ENCODE measurements around the gene CERS1.
"Not testable (repeated sequence)": the region's sequence is repeated elsewhere in the genome, so short reads cannot be mapped to it uniquely, and the experiment has no call there.

CERS1 gene

GRCh38 chr19:18919086-18919899, 23.3 kb upstream of the CERS1 start, which contains the start of the genes COPE and DDX49:
Gene COPE (minus strand): TSS chr19:18919387. CDS start chr19:18919348, 39 bp downstream.
Gene DDX49 (plus strand): TSS chr19:18919715. CDS start chr19:18919742, 27 bp downstream.
- peak; percentile 100 for DNase-seq (ENCODE audit: low read depth)
- peak within 1 kb of the TSS; percentile 100 for H3K4me3 ChIP-seq (ENCODE audit: control insufficient read depth, low read depth, low read length)
- TF ChIP-seq, protein P1, sequence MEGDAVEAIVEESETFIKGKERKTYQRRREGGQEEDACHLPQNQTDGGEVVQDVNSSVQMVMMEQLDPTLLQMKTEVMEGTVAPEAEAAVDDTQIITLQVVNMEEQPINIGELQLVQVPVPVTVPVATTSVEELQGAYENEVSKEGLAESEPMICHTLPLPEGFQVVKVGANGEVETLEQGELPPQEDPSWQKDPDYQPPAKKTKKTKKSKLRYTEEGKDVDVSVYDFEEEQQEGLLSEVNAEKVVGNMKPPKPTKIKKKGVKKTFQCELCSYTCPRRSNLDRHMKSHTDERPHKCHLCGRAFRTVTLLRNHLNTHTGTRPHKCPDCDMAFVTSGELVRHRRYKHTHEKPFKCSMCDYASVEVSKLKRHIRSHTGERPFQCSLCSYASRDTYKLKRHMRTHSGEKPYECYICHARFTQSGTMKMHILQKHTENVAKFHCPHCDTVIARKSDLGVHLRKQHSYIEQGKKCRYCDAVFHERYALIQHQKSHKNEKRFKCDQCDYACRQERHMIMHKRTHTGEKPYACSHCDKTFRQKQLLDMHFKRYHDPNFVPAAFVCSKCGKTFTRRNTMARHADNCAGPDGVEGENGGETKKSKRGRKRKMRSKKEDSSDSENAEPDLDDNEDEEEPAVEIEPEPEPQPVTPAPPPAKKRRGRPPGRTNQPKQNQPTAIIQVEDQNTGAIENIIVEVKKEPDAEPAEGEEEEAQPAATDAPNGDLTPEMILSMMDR (conservative IDR thresholded peaks at IDR 0.05; ENCODE audit: control insufficient read depth, insufficient read depth, low read depth, low read length) = no peak

DNA sequence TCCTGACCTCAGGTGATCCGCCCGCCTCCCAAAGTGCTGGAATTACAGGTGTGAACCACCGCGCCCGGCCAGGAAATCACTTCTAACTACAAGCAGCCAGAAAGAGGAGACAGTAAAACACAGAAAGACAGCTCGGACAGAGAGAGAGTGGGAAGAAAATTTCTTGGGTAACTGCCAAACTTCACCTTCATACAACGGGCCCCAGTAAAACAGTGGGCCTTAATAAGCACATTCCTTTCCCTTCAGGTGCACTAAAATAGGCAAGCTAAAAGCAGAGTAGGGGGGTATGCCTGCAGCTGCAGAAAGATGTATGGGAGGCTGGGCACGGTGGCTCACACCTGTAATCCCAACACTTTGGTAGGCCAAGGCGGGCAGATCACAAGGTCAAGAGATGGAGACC, 21.6 kb upstream of the CERS1 start:
- DNase-seq (ENCODE audit: low read depth) = not testable (repeated sequence)
- peak overlapping the region; percentile 100 for H3K4me3 ChIP-seq (ENCODE audit: control insufficient read depth, low read depth, low read length)

DNA sequence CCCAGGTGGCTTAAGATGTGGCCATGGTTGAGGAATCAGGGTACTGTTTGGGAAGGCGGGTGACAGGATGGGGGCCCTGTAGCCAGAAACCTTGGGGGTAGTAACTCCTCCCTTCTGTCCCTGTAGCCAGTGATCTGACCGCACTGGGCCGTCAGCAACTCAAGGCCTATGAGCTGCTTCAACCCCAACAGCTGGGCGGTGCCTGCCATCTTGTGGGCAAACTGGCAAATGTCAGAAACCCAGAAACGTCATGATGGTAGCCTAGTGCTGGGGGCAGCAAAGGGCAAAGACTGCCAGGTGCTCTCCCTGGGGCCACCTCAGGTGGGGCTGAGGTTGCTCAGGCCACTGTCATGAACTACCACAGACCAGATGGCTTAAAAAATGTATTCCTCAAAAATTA, 19.7 kb upstream of the CERS1 start:
- TF ChIP-seq, protein P1 (conservative IDR thresholded peaks at IDR 0.05; ENCODE audit: control insufficient read depth, insufficient read depth, low read depth, low read length) = peak; percentile 35
- H3K4me3 ChIP-seq (ENCODE audit: control insufficient read depth, low read depth, low read length) = no peak overlapping the region
- DNase-seq (ENCODE audit: low read depth) = peak; percentile 54

GRCh38 chr19:18913466-18913865, 17.5 kb upstream of the CERS1 start:
- no peak overlapping the region for H3K4me3 ChIP-seq (ENCODE audit: control insufficient read depth, low read depth, low read length)
- DNase-seq (ENCODE audit: low read depth) = no peak
- TF ChIP-seq, protein P1 (conservative IDR thresholded peaks at IDR 0.05; ENCODE audit: control insufficient read depth, insufficient read depth, low read depth, low read length) = no peak

DNA sequence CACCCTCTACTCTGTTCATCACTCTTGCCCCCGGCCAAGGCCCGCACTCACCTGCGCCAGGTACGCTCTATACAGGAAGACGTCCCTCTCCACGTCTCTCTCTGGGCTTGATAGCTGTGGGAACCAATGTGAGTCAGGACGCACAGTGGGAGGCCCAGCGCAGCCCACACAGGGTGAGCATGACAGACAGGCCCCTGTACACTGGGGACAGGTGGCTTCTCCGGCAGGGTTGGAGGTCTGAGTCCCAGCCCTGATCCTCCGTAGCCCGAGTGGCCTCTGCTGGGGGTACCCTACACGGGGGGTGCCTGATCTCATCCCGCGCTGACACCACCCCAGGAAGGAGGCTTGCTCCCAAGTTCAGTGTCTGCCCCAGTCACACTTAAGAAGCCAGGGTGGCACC, 17.0 kb upstream of the CERS1 start:
- TF ChIP-seq, protein P1 (conservative IDR thresholded peaks at IDR 0.05; ENCODE audit: control insufficient read depth, insufficient read depth, low read depth, low read length) = no peak
- no peak for DNase-seq (ENCODE audit: low read depth)
- H3K4me3 ChIP-seq (ENCODE audit: control insufficient read depth, low read depth, low read length) = no peak overlapping the region

DNA sequence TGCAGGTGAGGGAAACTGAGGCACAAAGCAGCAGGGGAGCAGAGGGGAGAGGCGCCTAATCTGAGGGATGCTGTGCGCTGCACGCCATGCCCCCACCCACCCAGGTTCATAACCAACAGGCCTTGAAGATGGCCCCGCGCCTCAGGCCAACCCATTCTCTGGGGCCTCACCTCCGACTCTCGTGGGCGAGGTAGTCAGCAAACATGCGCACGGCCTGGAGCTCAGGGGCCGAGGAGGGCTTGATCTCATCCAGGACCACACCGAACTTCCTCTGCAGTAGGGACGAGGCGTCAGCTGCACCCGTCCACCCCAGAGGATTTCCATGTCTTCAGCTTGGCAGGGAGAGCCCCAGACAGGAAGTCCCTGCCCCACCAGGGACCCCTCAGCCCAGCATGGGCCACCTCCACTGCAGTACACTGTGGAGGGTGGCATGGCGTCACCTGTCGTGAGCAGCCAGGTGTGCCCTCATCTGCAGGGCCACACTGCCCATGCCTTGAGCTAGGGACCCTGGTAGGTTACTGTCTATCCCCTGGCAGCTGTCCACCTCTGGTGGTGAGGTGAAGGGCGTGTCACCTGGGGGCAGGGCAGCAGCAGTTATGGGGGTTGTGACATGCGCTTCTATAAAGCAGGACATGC, 15.0 kb upstream of the CERS1 start:
- no peak for DNase-seq (ENCODE audit: low read depth)
- no peak overlapping the region for H3K4me3 ChIP-seq (ENCODE audit: control insufficient read depth, low read depth, low read length)
- TF ChIP-seq, protein P1 (conservative IDR thresholded peaks at IDR 0.05; ENCODE audit: control insufficient read depth, insufficient read depth, low read depth, low read length) = no peak

DNA sequence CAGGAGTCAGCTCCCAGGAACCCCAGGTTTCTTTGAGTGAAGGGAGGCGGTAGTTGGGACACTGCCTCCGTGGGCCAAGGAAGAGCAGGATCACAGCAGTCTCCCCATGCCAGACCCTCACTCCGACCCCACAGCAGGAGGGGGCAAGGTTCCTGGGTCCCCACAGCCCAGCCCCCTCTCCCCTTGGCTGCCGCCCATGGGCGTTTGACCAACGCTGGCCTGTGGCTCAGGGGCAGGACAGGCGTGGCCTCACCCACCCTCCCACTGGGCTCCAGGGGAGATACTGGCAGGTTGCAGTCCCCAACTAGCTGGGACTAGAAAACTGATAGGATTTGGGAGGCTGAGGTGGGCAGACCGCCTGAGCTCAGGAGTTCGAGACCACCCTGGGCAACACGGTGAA, 14.1 kb upstream of the CERS1 start:
- no peak for DNase-seq (ENCODE audit: low read depth)
- H3K4me3 ChIP-seq (ENCODE audit: control insufficient read depth, low read depth, low read length) = no peak overlapping the region
- TF ChIP-seq, protein P1 (conservative IDR thresholded peaks at IDR 0.05; ENCODE audit: control insufficient read depth, insufficient read depth, low read depth, low read length) = no peak

All from fibroblast of mammary gland (primary cell).